ENCODE data around the gene GRAMD2A. TPM values are rescaled to one million over a fixed set of nuclear protein-coding genes. Genes with fewer than 3 reads are reported as not detected.

The GRAMD2A gene
- total and polyA plus RNA-seq, 2 experiments from 2014 or later = 4.4 to 4.6 TPM

GRCh38 chr15:72131922-72132321 lies 65.7 kb downstream of the GRAMD2A start:
- no peaks in the 10 kb centered on the region for H3K79me2 ChIP-seq
- 84% methylated on average over 3 of the region's 3 CpGs for WGBS (ENCODE audit: low lambda C conversion rate, missing lambda C conversion rate)
- H3K9me2 ChIP-seq (replicated peaks; ENCODE audit: insufficient read depth) = no peaks in the 10 kb centered on the region
- no peak for TF ChIP-seq EZH2 (IDR thresholded peaks at IDR 0.05; ENCODE audit: borderline replicate concordance)
- TF ChIP-seq EZH2phosphoT487 (IDR thresholded peaks at IDR 0.05; ENCODE audit: low read depth, severe bottlenecking, unreplicated experiment) = no peak
- no peak for TF ChIP-seq CTCF (IDR thresholded peaks at IDR 0.05; ENCODE audit: poor library complexity)
- H3K27ac ChIP-seq = no peak overlapping the region
- H3K9me3 ChIP-seq (ENCODE audit: low read depth) = no peaks in the 10 kb centered on the region
- H3K27me3 ChIP-seq = no peaks in the 10 kb centered on the region
- H4K20me1 ChIP-seq (ENCODE audit: insufficient read depth, poor library complexity, severe bottlenecking) = no peaks in the 10 kb centered on the region
- no peaks in the 10 kb centered on the region for H3K4me1 ChIP-seq (ENCODE audit: insufficient read depth)
- no peak overlapping the region for H3K4me3 ChIP-seq
- no peak for DNase-seq (ENCODE audit: low spot score)
- H2AFZ ChIP-seq = no peak overlapping the region
- no peaks in the 10 kb centered on the region for H3K36me3 ChIP-seq (replicated peaks; ENCODE audit: insufficient read depth, low read depth)
- no peak overlapping the region for H3K4me2 ChIP-seq

GRCh38 chr15:72130272-72130671 lies 67.3 kb downstream of the GRAMD2A start:
- Histone ChIP-seq H3K4me1 (ENCODE audit: insufficient read depth) (no peaks in the 10 kb centered on the region), H4K20me1 (ENCODE audit: insufficient read depth, poor library complexity, severe bottlenecking) (no peaks in the 10 kb centered on the region), H3K27me3 (no peaks in the 10 kb centered on the region), H2AFZ (no peak overlapping the region), H3K9me3 (ENCODE audit: low read depth) (no peaks in the 10 kb centered on the region), H3K79me2 (no peaks in the 10 kb centered on the region), H3K4me3 (no peak overlapping the region), H3K4me2 (no peak overlapping the region), H3K9me2 (replicated peaks; ENCODE audit: insufficient read depth) (no peaks in the 10 kb centered on the region), H3K36me3 (replicated peaks; ENCODE audit: insufficient read depth, low read depth) (no peaks in the 10 kb centered on the region), H3K27ac (no peak overlapping the region)
- WGBS (ENCODE audit: low lambda C conversion rate, missing lambda C conversion rate) = 100% methylated on average over 4 of the region's 4 CpGs
- no peak for TF ChIP-seq EZH2phosphoT487 (IDR thresholded peaks at IDR 0.05; ENCODE audit: low read depth, severe bottlenecking, unreplicated experiment)
- no peak for TF ChIP-seq CTCF (IDR thresholded peaks at IDR 0.05; ENCODE audit: poor library complexity)
- no peak for TF ChIP-seq EZH2 (IDR thresholded peaks at IDR 0.05; ENCODE audit: borderline replicate concordance)
- no peak for DNase-seq (ENCODE audit: low spot score)

- no peak for TF ChIP-seq EZH2phosphoT487 (IDR thresholded peaks at IDR 0.05; ENCODE audit: low read depth, severe bottlenecking, unreplicated experiment)
- TF ChIP-seq CTCF (IDR thresholded peaks at IDR 0.05; ENCODE audit: poor library complexity) = no peak
- no peak for TF ChIP-seq EZH2 (IDR thresholded peaks at IDR 0.05; ENCODE audit: borderline replicate concordance)
- no peak overlapping the region for H3K27ac ChIP-seq
These were observed 69.2 kb downstream of the GRAMD2A start for GRCh38 chr15:72128359-72128758.

More at GRCh38 chr15:72128359-72128758, 69.2 kb downstream of the GRAMD2A start:
- Histone ChIP-seq H3K4me3 (no peak overlapping the region), H2AFZ (no peak overlapping the region), H3K27me3 (no peaks in the 10 kb centered on the region), H3K4me2 (no peak overlapping the region), H3K9me3 (ENCODE audit: low read depth) (no peaks in the 10 kb centered on the region), H3K79me2 (no peaks in the 10 kb centered on the region), H3K9me2 (replicated peaks; ENCODE audit: insufficient read depth) (no peaks in the 10 kb centered on the region), H3K36me3 (replicated peaks; ENCODE audit: insufficient read depth, low read depth) (no peaks in the 10 kb centered on the region), H3K4me1 (ENCODE audit: insufficient read depth) (no peaks in the 10 kb centered on the region), H4K20me1 (ENCODE audit: insufficient read depth, poor library complexity, severe bottlenecking) (no peaks in the 10 kb centered on the region)
- DNase-seq (ENCODE audit: low spot score) = no peak
